Panc1 (cell line): ENCODE data around the gene NPAS2.

Source experiments
- CTCF ChIP-seq: fragments of 450-650 bp; IDR thresholded peaks from 2 replicates; pipeline ENCODE4 v1.5.1; 2017; ENCODE audit warnings: mild to moderate bottlenecking
- REST ChIP-seq, 2 experiments: IDR thresholded peaks; 2 replicates each; pipeline ENCODE4 v1.6.1; 2011 to 2012; ENCODE audit warnings: low read depth in 2 of 2, control low read depth in 1 of 2, low read length in 1 of 2, mild to moderate bottlenecking in 1 of 2, moderate library complexity in 1 of 2; ENCODE audit not compliant: insufficient read depth in 1 of 2

- TF ChIP-seq CTCF (no peak), REST (IDR thresholded peaks at IDR 0.05; ENCODE audit: insufficient read depth in 1 of 2, low read depth in 2 of 2, low read length in 1 of 2) (no peak)
These were observed 144.8 kb downstream of the NPAS2 start for GRCh38 chr2:100964681-100965169.
